Colonic mucosa (tissue), 4 donors: ENCODE data around the gene TGFB3. TPM values are rescaled to one million over a fixed set of nuclear protein-coding genes. Genes with fewer than 3 reads are reported as not detected.

Source experiments
- DNase-seq: peaks from one replicate; pipeline ENCODE4 v3.0.0-alpha.2; 2020
- H3K27ac ChIP-seq: fragments of 200-600 bp; one replicate; pipeline ENCODE4 v1.8.0; 2021
- H3K27me3 ChIP-seq: fragments of 200-600 bp; one replicate; pipeline ENCODE4 v1.8.0; 2021
- H3K36me3 ChIP-seq: fragments of 200-600 bp; one replicate; pipeline ENCODE4 v1.8.0; 2021
- H3K4me1 ChIP-seq: fragments of 200-600 bp; one replicate; pipeline ENCODE4 v1.8.0; 2021; ENCODE audit warnings: mild to moderate bottlenecking
- H3K4me3 ChIP-seq: fragments of 200-600 bp; one replicate; pipeline ENCODE4 v1.8.0; 2021
- H3K9ac ChIP-seq, 2 donors: one replicate each; pipeline ENCODE4 v1.7.0; 2013; ENCODE audit warnings: control low read depth in 2 of 2, low read depth in 2 of 2, low read length in 2 of 2
- H3K9me3 ChIP-seq: fragments of 200-600 bp; one replicate; pipeline ENCODE4 v1.8.0; 2021
- CTCF ChIP-seq: fragments of 200-600 bp; IDR thresholded peaks from one replicate; pipeline ENCODE4 v1.8.0; 2022; ENCODE audit warnings: antibody characterized with exemption, mild to moderate bottlenecking
- intact Hi-C: fragments of 100-400 bp; cut with DNase I; formaldehyde crosslinking; loops from one replicate; pipeline ENCODE4 v1.14.1; 2022
- total RNA-seq, 2 donors: library from RNA; stranded (reverse); fragmentation: NEBNext Ultra II Directional in 1 of 2; extraction: Animal tissue kit (Norgen Biotek cat#: 25700) in 1 of 2; gene quantifications; one replicate each; pipeline ENCODE4 v1.2.1, GENCODE V29; 2021
- donor health status: healthy.
- donor health status: DM: no; HTN: no; CAD: no.
- donor health status: DM: no; HTN: no; CAD: no.

Gene TGFB3
- 1 to 10 TPM; 3.9 to 6.5 TPM for total RNA-seq

GRCh38 chr14:75981426-75982265 lies at the start of gene TGFB3:
TSS of gene TGFB3 (minus strand) at chr14:75981995. CDS start at chr14:75980893, 1,102 bp downstream.
- intact Hi-C loops = loop anchor here (2.0 to 5.0 kb wide), 4 partner anchors 75 to 404 kb away; partner anchors contain the start of gene FLVCR2
- no peaks in the 10 kb centered on the region for H3K36me3 ChIP-seq
- peaks cover 10% of the 10 kb centered on the region for H3K4me1 ChIP-seq
- no peaks in the 10 kb centered on the region for H3K9me3 ChIP-seq
- DNase-seq = peak; percentile 76
- peak within 1 kb of the TSS; percentile 86 for H3K27ac ChIP-seq
- no peak for TF ChIP-seq CTCF
- H3K27me3 ChIP-seq = no peaks in the 10 kb centered on the region
- H3K9ac ChIP-seq = peak within 1 kb of the TSS; percentile 70 to 81
- peak within 1 kb of the TSS; percentile 83 for H3K4me3 ChIP-seq

- Histone ChIP-seq H3K9me3 (no peaks in the 10 kb centered on the region), H3K27me3 (no peaks in the 10 kb centered on the region), H3K9ac (no peak overlapping the region), H3K4me3 (no peak overlapping the region), H3K27ac (no peak overlapping the region), H3K36me3 (no peaks in the 10 kb centered on the region), H3K4me1 (no peaks in the 10 kb centered on the region)
- no peak for DNase-seq
- no peak for TF ChIP-seq CTCF
- intact Hi-C loops = no loop called here
These were observed 42.6 kb upstream of the TGFB3 start for GRCh38 chr14:76024211-76024907.

GRCh38 chr14:76023757-76024156 lies 42.0 kb upstream of the TGFB3 start:
- DNase-seq = no peak
- Histone ChIP-seq H3K27ac (no peak overlapping the region), H3K9me3 (no peaks in the 10 kb centered on the region), H3K4me1 (no peaks in the 10 kb centered on the region), H3K4me3 (no peak overlapping the region), H3K9ac (no peak overlapping the region), H3K36me3 (no peaks in the 10 kb centered on the region), H3K27me3 (no peaks in the 10 kb centered on the region)
- TF ChIP-seq CTCF = no peak
- intact Hi-C loops = no loop called here

- Histone ChIP-seq H3K9me3 (no peaks in the 10 kb centered on the region), H3K27ac (no peak overlapping the region), H3K36me3 (no peaks in the 10 kb centered on the region), H3K4me3 (no peak overlapping the region), H3K9ac (no peak overlapping the region), H3K27me3 (no peaks in the 10 kb centered on the region), H3K4me1 (no peaks in the 10 kb centered on the region)
- TF ChIP-seq CTCF = no peak
- no peak for DNase-seq
- intact Hi-C loops = no loop called here
These were observed 41.2 kb upstream of the TGFB3 start for GRCh38 chr14:76022991-76023390.

GRCh38 chr14:76019676-76020075 lies 37.9 kb upstream of the TGFB3 start:
- TF ChIP-seq CTCF = no peak
- no peak overlapping the region for H3K4me3 ChIP-seq
- no peak for DNase-seq
- H3K27me3 ChIP-seq = no peaks in the 10 kb centered on the region
- no peaks in the 10 kb centered on the region for H3K4me1 ChIP-seq
- H3K27ac ChIP-seq = no peak overlapping the region
- no peak overlapping the region for H3K9ac ChIP-seq
- no peaks in the 10 kb centered on the region for H3K36me3 ChIP-seq
- H3K9me3 ChIP-seq = no peaks in the 10 kb centered on the region
- intact Hi-C loops = no loop called here
